OCI-LY1 (cell line): ENCODE data around the gene ING3.
"Not testable (repeated sequence)": the region's sequence is repeated elsewhere in the genome, so short reads cannot be mapped to it uniquely, and the experiment has no call there.

ENCODE experiments used
- H2AFZ ChIP-seq: fragments of 200-600 bp; sonication (generic), shearing (Covaris generic); 2 replicates; pipeline ENCODE4 v1.6.0; 2014; ENCODE audit warnings: antibody characterized with exemption, mild to moderate bottlenecking, low read length
- H3F3A ChIP-seq: fragments of 200-600 bp; sonication (generic), shearing (Covaris generic); 2 replicates; pipeline ENCODE4 v1.6.0; 2014; ENCODE audit warnings: mild to moderate bottlenecking, antibody characterized with exemption, low read length, moderate library complexity; ENCODE audit not compliant: insufficient read depth
- H3K27ac ChIP-seq: fragments of 200-600 bp; sonication (generic); 2 replicates; pipeline ENCODE4 v1.5.1; 2014; ENCODE audit warnings: low read length, mixed run types, mild to moderate bottlenecking, low read depth; ENCODE audit not compliant: poor library complexity, severe bottlenecking
- H3K27me3 ChIP-seq: fragments of 200-600 bp; sonication (generic); 2 replicates; pipeline ENCODE4 v1.6.0; 2014; ENCODE audit warnings: antibody characterized with exemption, mild to moderate bottlenecking, low read length, moderate library complexity; ENCODE audit not compliant: insufficient read depth
- H3K36me3 ChIP-seq: fragments of 200-600 bp; sonication (generic); 2 replicates; pipeline ENCODE4 v1.6.1; 2014; ENCODE audit warnings: mild to moderate bottlenecking, antibody characterized with exemption, low read length, moderate library complexity, mixed read lengths; ENCODE audit not compliant: insufficient read depth
- H3K4me1 ChIP-seq: fragments of 200-600 bp; sonication (generic); 2 replicates; pipeline ENCODE4 v1.5.1; 2014; ENCODE audit warnings: mild to moderate bottlenecking, low read length, moderate library complexity; ENCODE audit not compliant: insufficient read depth, severe bottlenecking
- H3K4me2 ChIP-seq: fragments of 200-600 bp; sonication (generic), shearing (Covaris generic); 2 replicates; pipeline ENCODE4 v1.6.1; 2014; ENCODE audit warnings: low read length
- H3K4me3 ChIP-seq: fragments of 200-600 bp; sonication (generic); 2 replicates; pipeline ENCODE4 v1.5.1; 2014; ENCODE audit warnings: low read length, low read depth, mild to moderate bottlenecking, mixed read lengths; ENCODE audit not compliant: poor library complexity, severe bottlenecking
- H3K79me2 ChIP-seq: fragments of 200-600 bp; shearing (Covaris generic); 2 replicates; pipeline ENCODE4 v1.6.1; 2016; ENCODE audit warnings: mixed run types, low read length, mixed read lengths; ENCODE audit not compliant: insufficient read depth
- H3K9ac ChIP-seq: fragments of 200-600 bp; sonication (generic), shearing (Covaris generic); 2 replicates; pipeline ENCODE4 v1.6.1; 2014; ENCODE audit warnings: mild to moderate bottlenecking, low read length, mixed read lengths
- H3K9me2 ChIP-seq: fragments of 200-600 bp; sonication (generic), shearing (Covaris generic); 2 replicates; pipeline ENCODE4 v1.6.1; 2014; ENCODE audit warnings: low read depth, mild to moderate bottlenecking, low read length, mixed read lengths
- H3K9me3 ChIP-seq: fragments of 200-600 bp; shearing (Covaris generic); 2 replicates; pipeline ENCODE4 v1.6.1; 2014; ENCODE audit warnings: low read length, mixed read lengths
- H4K20me1 ChIP-seq: fragments of 200-600 bp; sonication (generic), shearing (Covaris generic); 2 replicates; pipeline ENCODE4 v1.6.0; 2016; ENCODE audit warnings: mild to moderate bottlenecking, low read length; ENCODE audit not compliant: insufficient read depth
- EZH2 ChIP-seq: fragments of 200-600 bp; sonication (generic), shearing (Covaris generic); IDR thresholded peaks from 2 replicates; pipeline ENCODE4 v1.8.0; 2017; ENCODE audit warnings: borderline replicate concordance, mixed run types, mild to moderate bottlenecking, antibody characterized with exemption, low read length, moderate library complexity, mixed read lengths
- TF ChIP-seq, protein P1 (sequence below): fragments of 200-600 bp; sonication (generic), shearing (Covaris generic); IDR thresholded peaks from 2 replicates; pipeline ENCODE4 v1.5.1; 2017; ENCODE audit warnings: mild to moderate bottlenecking, antibody characterized with exemption, low read length, moderate library complexity, mixed read lengths

The ING3 gene

DNA sequence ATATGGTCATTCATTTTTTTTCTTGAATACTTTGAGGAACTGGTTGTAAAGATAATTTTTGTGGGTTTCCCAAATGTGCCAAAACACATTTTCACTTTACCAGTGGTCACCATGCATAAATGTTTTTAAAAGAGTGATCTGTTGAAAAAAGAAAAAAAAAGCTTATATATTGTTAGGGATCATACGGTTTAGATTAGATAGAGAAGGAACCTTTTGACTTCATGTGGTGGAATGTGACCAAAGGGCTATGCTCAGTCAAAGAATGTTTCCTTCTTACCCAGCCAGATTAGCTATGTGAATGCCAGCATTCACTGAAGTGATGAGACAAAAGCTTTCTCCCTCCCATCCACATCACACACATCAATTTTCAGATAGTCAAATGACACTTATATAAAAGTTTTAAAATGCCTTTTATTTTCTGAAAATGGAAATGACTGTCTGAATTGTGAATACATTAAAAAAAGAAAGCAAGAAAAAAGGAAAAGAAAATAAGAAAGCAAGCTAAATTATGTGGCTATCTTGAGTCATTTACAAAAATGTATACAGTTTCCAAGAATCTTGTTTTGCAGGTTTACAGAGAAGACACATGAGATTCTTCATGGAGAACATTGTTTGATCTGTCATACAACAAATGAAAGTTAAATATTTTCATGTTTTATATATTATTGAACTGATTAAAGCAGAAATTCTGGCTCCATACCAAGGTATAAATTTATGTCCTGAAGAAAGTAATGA, 29.4 kb downstream of the ING3 start:
- no peaks in the 10 kb centered on the region for H3K4me1 ChIP-seq
- H3K4me2 ChIP-seq = no peak overlapping the region
- no peaks in the 10 kb centered on the region for H3K9me2 ChIP-seq
- H3K27me3 ChIP-seq = no peaks in the 10 kb centered on the region
- no peaks in the 10 kb centered on the region for H4K20me1 ChIP-seq
- H3K4me3 ChIP-seq = no peak overlapping the region
- H3F3A ChIP-seq = 0 out of 2 replicates have a peak, but pooled peaks cover 3% of the 10 kb centered on the region
- TF ChIP-seq, protein P1, sequence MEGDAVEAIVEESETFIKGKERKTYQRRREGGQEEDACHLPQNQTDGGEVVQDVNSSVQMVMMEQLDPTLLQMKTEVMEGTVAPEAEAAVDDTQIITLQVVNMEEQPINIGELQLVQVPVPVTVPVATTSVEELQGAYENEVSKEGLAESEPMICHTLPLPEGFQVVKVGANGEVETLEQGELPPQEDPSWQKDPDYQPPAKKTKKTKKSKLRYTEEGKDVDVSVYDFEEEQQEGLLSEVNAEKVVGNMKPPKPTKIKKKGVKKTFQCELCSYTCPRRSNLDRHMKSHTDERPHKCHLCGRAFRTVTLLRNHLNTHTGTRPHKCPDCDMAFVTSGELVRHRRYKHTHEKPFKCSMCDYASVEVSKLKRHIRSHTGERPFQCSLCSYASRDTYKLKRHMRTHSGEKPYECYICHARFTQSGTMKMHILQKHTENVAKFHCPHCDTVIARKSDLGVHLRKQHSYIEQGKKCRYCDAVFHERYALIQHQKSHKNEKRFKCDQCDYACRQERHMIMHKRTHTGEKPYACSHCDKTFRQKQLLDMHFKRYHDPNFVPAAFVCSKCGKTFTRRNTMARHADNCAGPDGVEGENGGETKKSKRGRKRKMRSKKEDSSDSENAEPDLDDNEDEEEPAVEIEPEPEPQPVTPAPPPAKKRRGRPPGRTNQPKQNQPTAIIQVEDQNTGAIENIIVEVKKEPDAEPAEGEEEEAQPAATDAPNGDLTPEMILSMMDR = no peak
- TF ChIP-seq EZH2 = no peak
- peaks cover 20% of the 10 kb centered on the region for H3K36me3 ChIP-seq
- H3K27ac ChIP-seq = no peak overlapping the region
- no peaks in the 10 kb centered on the region for H3K9me3 ChIP-seq
- H3K79me2 ChIP-seq = no peaks in the 10 kb centered on the region
- no peak overlapping the region for H3K9ac ChIP-seq
- no peak overlapping the region for H2AFZ ChIP-seq

DNA sequence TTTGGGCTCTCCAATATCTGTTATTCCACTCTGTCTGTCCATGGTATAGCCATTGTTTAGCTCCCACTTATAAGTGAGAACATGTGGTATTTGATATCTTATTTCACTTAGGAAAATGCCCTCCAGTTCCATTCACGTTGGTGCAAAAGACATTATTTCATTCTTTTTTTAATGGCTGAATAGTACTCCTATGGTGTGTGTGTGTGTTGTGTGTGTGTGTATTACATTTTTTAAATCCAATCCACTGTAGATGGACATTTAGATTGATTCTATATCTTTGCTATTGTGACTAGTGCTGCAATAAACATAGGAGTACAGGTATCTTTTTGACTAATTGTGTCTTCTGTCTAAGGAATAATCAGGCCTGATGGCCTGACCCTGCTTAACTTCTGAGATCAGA, 30.5 kb downstream of the ING3 start:
- H3K27me3 ChIP-seq = no peaks in the 10 kb centered on the region
- H3K4me1 ChIP-seq = no peaks in the 10 kb centered on the region
- H3K36me3 ChIP-seq = peaks cover 10% of the 10 kb centered on the region
- no peak overlapping the region for H2AFZ ChIP-seq
- no peak overlapping the region for H3K4me2 ChIP-seq
- no peaks in the 10 kb centered on the region for H3K79me2 ChIP-seq
- TF ChIP-seq, protein P1 = no peak
- no peak for TF ChIP-seq EZH2
- H3K9me2 ChIP-seq = no peaks in the 10 kb centered on the region
- no peak overlapping the region for H3K4me3 ChIP-seq
- H3F3A ChIP-seq = 0 out of 2 replicates have a peak, but pooled peaks cover 3% of the 10 kb centered on the region
- H3K9ac ChIP-seq = no peak overlapping the region
- no peaks in the 10 kb centered on the region for H4K20me1 ChIP-seq
- no peaks in the 10 kb centered on the region for H3K9me3 ChIP-seq
- no peak overlapping the region for H3K27ac ChIP-seq

DNA sequence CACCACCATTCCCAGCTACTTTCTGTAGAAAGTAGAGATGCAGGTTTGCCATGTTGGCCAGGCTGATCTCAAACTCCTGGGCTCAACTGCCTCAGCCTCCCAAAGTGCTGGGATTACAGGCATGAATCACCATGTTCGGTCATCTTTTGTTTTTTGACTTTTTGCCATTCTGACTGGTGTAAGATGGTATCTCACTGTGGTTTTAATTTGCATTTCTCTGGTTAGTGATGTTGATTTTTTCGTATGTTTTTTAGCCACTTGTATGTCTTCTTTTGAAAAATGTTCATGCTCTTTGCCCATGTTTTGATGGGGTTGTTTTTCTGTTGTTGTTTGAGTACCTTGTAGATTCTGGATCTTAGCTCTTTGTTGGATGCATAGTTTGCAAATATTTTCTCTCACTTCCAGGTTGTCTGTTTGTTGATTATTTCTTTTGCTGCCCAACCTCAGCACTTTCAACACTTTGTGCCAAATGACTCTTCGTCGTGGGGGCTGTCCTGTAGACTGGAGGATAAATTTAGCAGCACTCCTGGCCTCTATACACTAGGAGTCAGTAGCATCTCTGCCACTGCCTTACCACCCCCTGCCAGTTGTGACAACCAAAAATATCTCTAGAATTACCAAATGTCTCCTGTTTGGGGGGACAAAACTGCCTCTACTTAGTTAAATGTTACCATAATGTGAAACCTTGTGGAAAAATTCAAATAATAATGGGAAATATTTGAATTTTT, 31.5 kb downstream of the ING3 start:
- Histone ChIP-seq H3K79me2 (no peaks in the 10 kb centered on the region), H3K9me2 (no peaks in the 10 kb centered on the region), H3K4me3 (no peak overlapping the region), H4K20me1 (no peaks in the 10 kb centered on the region), H3K27ac (no peak overlapping the region), H3K9me3 (no peaks in the 10 kb centered on the region), H3K9ac (no peak overlapping the region), H3K4me1 (no peaks in the 10 kb centered on the region), H3K4me2 (no peak overlapping the region), H2AFZ (no peak overlapping the region), H3K27me3 (no peaks in the 10 kb centered on the region), H3F3A (0 out of 2 replicates have a peak, but pooled peaks cover 3% of the 10 kb centered on the region), H3K36me3 (peaks cover under 1% of the 10 kb centered on the region; the same call in 1 of the 2 replicates)
- no peak for TF ChIP-seq EZH2
- TF ChIP-seq, protein P1 = no peak

DNA sequence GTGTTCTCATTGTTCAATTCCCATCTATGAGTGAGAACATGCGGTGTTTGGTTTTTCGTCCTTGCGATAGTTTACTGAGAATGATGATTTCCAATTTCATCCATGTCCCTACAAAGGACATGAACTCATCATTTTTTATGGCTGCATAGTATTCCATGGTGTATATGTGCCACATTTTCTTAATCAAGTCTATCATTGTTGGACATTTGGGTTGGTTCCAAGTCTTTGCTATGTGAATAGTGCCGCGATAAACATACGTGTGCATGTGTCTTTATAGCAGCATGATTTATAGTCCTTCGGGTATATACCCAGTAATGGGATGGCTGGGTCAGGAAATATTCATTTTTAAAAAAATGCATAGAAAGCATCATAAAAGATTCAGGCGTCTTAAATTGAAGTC, 33.0 kb downstream of the ING3 start:
- H3K27ac ChIP-seq, H3K9me3 ChIP-seq, H3K9ac ChIP-seq, H3K4me1 ChIP-seq, H3K4me3 ChIP-seq, H3K4me2 ChIP-seq, H3K27me3 ChIP-seq, H3K79me2 ChIP-seq, H3F3A ChIP-seq, H3K36me3 ChIP-seq, H3K9me2 ChIP-seq, H4K20me1 ChIP-seq, H2AFZ ChIP-seq: not testable (repeated sequence)
